Left kidney (tissue), 1 donor: ENCODE results near the gene CMKLR1. TPM values are rescaled to one million over a fixed set of nuclear protein-coding genes. Genes with fewer than 3 reads are reported as not detected.

Source experiments
- polyA plus RNA-seq: library from polyadenylated mRNA; unstranded; fragments of 120-200 nt; gene quantifications from one replicate; pipeline ENCODE4 v1.2.1, GENCODE V29; 2013; ENCODE audit not compliant: insufficient read length

CMKLR1 gene
- polyA plus RNA-seq, 1 donor: 3.1 TPM

Other genes starting within 250 kb of the CMKLR1 start
- gene WSCD2, start 210.0 kb downstream of the CMKLR1 start, polyA plus RNA-seq: 9.1 TPM
- gene FICD, start 176.0 kb upstream of the CMKLR1 start, polyA plus RNA-seq: 3.6 TPM
- gene SART3, start 221.9 kb upstream of the CMKLR1 start, polyA plus RNA-seq: 69.0 TPM
- 107 TPM for gene ISCU, start 223.3 kb upstream of the CMKLR1 start, polyA plus RNA-seq